22Rv1 (cell line): ENCODE data around the gene CTNND2.

Experiments used
- CTCF ChIP-seq: fragments of 450-650 bp; IDR thresholded peaks from 2 replicates; pipeline ENCODE4 v1.5.1; 2017; ENCODE audit warnings: mild to moderate bottlenecking
- ZFX ChIP-seq: fragments of 450-650 bp; IDR thresholded peaks from 2 replicates; pipeline ENCODE4 v1.6.1; 2017; ENCODE audit warnings: antibody characterized with exemption, borderline replicate concordance

DNA sequence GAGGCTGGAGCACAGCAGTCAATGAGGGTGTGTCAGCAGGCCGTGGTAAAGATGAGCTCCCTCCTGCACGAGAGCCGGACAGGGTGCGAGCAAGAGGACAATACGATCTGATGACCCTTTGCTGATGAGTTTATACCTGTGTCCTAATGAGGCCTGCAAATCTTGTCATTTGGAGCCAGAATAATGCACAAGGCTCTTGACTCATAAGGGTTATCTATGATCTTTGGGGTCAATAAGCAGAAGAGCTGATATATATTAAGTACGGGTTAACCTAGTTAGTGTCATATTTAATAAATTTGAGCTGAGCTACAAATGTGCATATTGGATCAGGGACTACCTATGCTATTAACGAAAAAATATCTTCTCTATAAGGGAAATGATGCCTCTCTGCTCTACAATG is 46.9 kb downstream of the CTNND2 start:
- TF ChIP-seq CTCF (no peak), ZFX (no peak)
